ENCODE data around the gene CREB3L2. TPM values are rescaled to one million over a fixed set of nuclear protein-coding genes. Genes with fewer than 3 reads are reported as not detected.

The CREB3L2 gene
- total and polyA plus RNA-seq, 2 of the 8 experiments (the other 6 are each of a cell fraction or from before 2014, with no cell fraction given) = 14.4 to 48.3 TPM

- Histone ChIP-seq H3K23me2 (ENCODE audit: low read depth, low read length) (peaks cover 7% of the 10 kb centered on the region), H3K56ac (replicated peaks; ENCODE audit: insufficient read length, low read depth, low read length) (no peak overlapping the region), H3K9me3 (ENCODE audit: insufficient read depth in 2 of 2, low read depth in 1 of 2, low read length in 1 of 2) (no peaks in the 10 kb centered on the region), H2AK5ac (ENCODE audit: low read depth, low read length) (no peak overlapping the region), H2BK120ac (replicated peaks; ENCODE audit: low read depth, low read length) (no peak overlapping the region), H2BK5ac (ENCODE audit: low read depth, low read length) (no peak overlapping the region), H2BK12ac (ENCODE audit: low read depth, low read length) (no peak overlapping the region), H3K36me3 (ENCODE audit: control insufficient read depth in 2 of 4, insufficient read depth in 4 of 4, low read length in 3 of 4) (no peaks in the 10 kb centered on the region), H3K79me1 (ENCODE audit: low read depth, low read length) (no peaks in the 10 kb centered on the region), H3K4me1 (replicated peaks in 1 of 4; ENCODE audit: control insufficient read depth in 3 of 4, insufficient read depth in 4 of 4, low read length in 3 of 4) (peaks cover 0 to under 1% (median 0%) of the 10 kb centered on the region in 4 experiments; a peak in 3 of 7 replicates), H4K20me1 (replicated peaks in 1 of 2; ENCODE audit: control insufficient read depth in 1 of 2, insufficient read depth in 2 of 2, low read length in 2 of 2) (no peaks in the 10 kb centered on the region), H3K27ac (ENCODE audit: low read depth, low read length) (no peak overlapping the region), H3K23ac (ENCODE audit: insufficient read length) (no peak overlapping the region), H3K9ac (replicated peaks in 1 of 4; ENCODE audit: extremely low read depth in 1 of 4, low read depth in 3 of 4, low read length in 3 of 4) (no peak overlapping the region), H4K8ac (ENCODE audit: extremely low read depth, insufficient read depth, low read length) (no peak overlapping the region), H2BK15ac (ENCODE audit: low read length) (no peak overlapping the region), H3K4ac (replicated peaks; ENCODE audit: insufficient read length, low read depth, low read length) (no peak overlapping the region), H3K27me3 (replicated peaks in 1 of 4; ENCODE audit: control insufficient read depth in 3 of 4, extremely low read depth in 1 of 4, insufficient read depth in 3 of 4, low read length in 3 of 4) (peaks cover 17 to 30% (median 24%) of the 10 kb centered on the region in 4 experiments), H3K4me3 (ENCODE audit: extremely low read depth in 1 of 4, insufficient read depth in 2 of 4, low read depth in 3 of 4, low read length in 4 of 4) (no peak overlapping the region), H3K4me2 (ENCODE audit: insufficient read depth in 1 of 2, low read depth in 2 of 2, low read length in 2 of 2) (no peak overlapping the region), H2BK20ac (ENCODE audit: low read length) (no peak overlapping the region), H3K18ac (ENCODE audit: extremely low read depth, low read length) (no peak overlapping the region), H4K5ac (ENCODE audit: insufficient read length, low read depth, low read length) (no peak overlapping the region), H2AFZ (ENCODE audit: low read length) (no peak overlapping the region), H4K91ac (replicated peaks; ENCODE audit: insufficient read length, low read length) (no peak overlapping the region), H3K14ac (ENCODE audit: insufficient read length) (no peak overlapping the region), H3K79me2 (ENCODE audit: control insufficient read depth in 1 of 2, insufficient read depth in 2 of 2, low read length in 2 of 2) (no peaks in the 10 kb centered on the region)
- ChIA-PET POLR2A (ENCODE audit: partially characterized antibody) (no interaction called here), CTCF (ENCODE audit: partially characterized antibody) (interaction anchor here (1.1 to 1.5 kb wide), 2 partner anchors 11 to 50 kb away, joined by 3 read pairs; no protein-coding TSS in a partner anchor)
- TF ChIP-seq POLR2AphosphoS5 (IDR thresholded peaks at IDR 0.05; ENCODE audit: low read depth, low read length) = no peak
- no peak for TF ChIP-seq BCL11A (IDR thresholded peaks at IDR 0.05; ENCODE audit: low read depth in 2 of 2, low read length in 2 of 2)
- no peak for DNase-seq (ENCODE audit: low read depth in 1 of 2, low spot score in 2 of 2)
- FAIRE-seq = no peak
- WGBS, 2 experiments (ENCODE audit: extremely low coverage in 1 of 2, insufficient coverage in 1 of 2, insufficient read length in 1 of 2, insufficient replicate concordance in 2 of 2, low coverage in 1 of 2, low lambda C conversion rate in 2 of 2, missing lambda C conversion rate in 1 of 2) = 86% methylated on average over 6 of the region's 6 CpGs; no CpG with 5 or more reads in 1 of the 2 experiments
Measured at GRCh38 chr7:137850972-137851945, 150.6 kb downstream of the CREB3L2 start.
